ENCODE results near the gene SLIT3. TPM values are rescaled to one million over a fixed set of nuclear protein-coding genes. Genes with fewer than 3 reads are reported as not detected.

The SLIT3 gene
- total RNA-seq, 1 experiment from 2014 or later, result 0.10 TPM

DNA sequence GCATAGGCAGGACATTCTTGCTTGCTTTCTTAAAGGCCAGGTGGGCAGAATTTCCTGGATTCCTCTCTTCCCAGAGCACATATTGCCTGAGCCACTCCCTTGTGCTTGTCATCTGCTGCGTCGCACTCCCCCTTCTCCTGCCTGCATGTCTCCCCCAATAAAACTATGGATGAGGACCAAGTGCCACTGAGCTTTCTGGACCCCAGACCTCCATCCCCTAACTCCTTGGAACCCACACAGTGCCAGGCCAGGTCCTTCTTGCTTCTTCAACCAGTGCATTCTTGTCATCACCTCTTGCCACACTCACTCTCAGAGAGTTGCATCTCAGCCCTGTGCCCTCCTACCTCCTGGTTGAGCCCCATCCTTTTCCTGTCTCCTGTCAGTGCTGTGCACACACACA lies 563.9 kb downstream of the SLIT3 start:
- Histone ChIP-seq H3K27ac (ENCODE audit: low read depth, low read length) (no peak overlapping the region), H3K9me2 (ENCODE audit: insufficient read depth) (no peaks in the 10 kb centered on the region), H3K9ac (ENCODE audit: low read length) (no peak overlapping the region), H3K4me2 (ENCODE audit: low read length) (no peak overlapping the region), H3K4me3 (replicated peaks in 1 of 2; ENCODE audit: low read depth in 1 of 2, low read length in 2 of 2) (no peak overlapping the region), H2AFZ (ENCODE audit: low read depth, low read length, poor library complexity, severe bottlenecking) (no peak overlapping the region), H3K4me1 (ENCODE audit: control insufficient read depth in 1 of 2, insufficient read depth in 2 of 2, low read length in 2 of 2) (no peaks in the 10 kb centered on the region), H4K20me1 (ENCODE audit: insufficient read depth) (no peaks in the 10 kb centered on the region), H3K9me3 (ENCODE audit: control insufficient read depth in 1 of 2, insufficient read depth in 1 of 2, low read depth in 1 of 2, low read length in 2 of 2) (no peaks in the 10 kb centered on the region), H3K79me2 (ENCODE audit: insufficient read depth, low read length) (no peaks in the 10 kb centered on the region), H3K36me3 (ENCODE audit: control insufficient read depth in 1 of 2, insufficient read depth in 2 of 2, low read length in 2 of 2) (no peaks in the 10 kb centered on the region), H3K27me3 (ENCODE audit: insufficient read depth, low read length) (peaks cover 37% of the 10 kb centered on the region; the same call in 1 of the 2 replicates)
- POLR2A ChIA-PET, result no interaction called here
- no TSS peak for BruUV-seq (replicated peaks)
- DNase-seq (ENCODE audit: low read depth, low spot score), result no peak
- ATAC-seq, result no peak
- CTCF ChIA-PET, result no interaction called here
- intact Hi-C loops (cut with micrococcal nuclease), result no loop called here
- RAD21 ChIA-PET (ENCODE audit: low non-redundant PET in 1 of 2, low total read pairs in 2 of 2, uncharacterized antibody in 2 of 2, unreplicated experiment in 2 of 2), result no interaction called here
- TF ChIP-seq EZH2phosphoT487 (IDR thresholded peaks at IDR 0.05; ENCODE audit: borderline replicate concordance) (no peak), JUND (IDR thresholded peaks at IDR 0.05) (no peak), MAX (IDR thresholded peaks at IDR 0.05) (no peak), SIN3A (IDR thresholded peaks at IDR 0.05; ENCODE audit: low read depth) (no peak), TCF7L2 (IDR thresholded peaks at IDR 0.05; ENCODE audit: borderline replicate concordance, extremely low read depth, insufficient read depth, insufficient read length) (no peak), REST (IDR thresholded peaks at IDR 0.05; ENCODE audit: low read depth) (no peak), EGR1 (IDR thresholded peaks at IDR 0.05; ENCODE audit: low read depth) (no peak), SRF (IDR thresholded peaks at IDR 0.05; ENCODE audit: low read depth) (no peak), POLR2AphosphoS5 (IDR thresholded peaks at IDR 0.05; ENCODE audit: low read depth, low read length) (no peak), EZH2 (IDR thresholded peaks at IDR 0.05) (no peak), ZNF274 (IDR thresholded peaks at IDR 0.05; ENCODE audit: low read depth, low read length) (no peak), CBX3 (IDR thresholded peaks at IDR 0.05; ENCODE audit: low read depth) (no peak), ZFX (IDR thresholded peaks at IDR 0.05) (no peak), ELF1 (IDR thresholded peaks at IDR 0.05; ENCODE audit: borderline replicate concordance, low read depth) (no peak), POLR2A (IDR thresholded peaks at IDR 0.05; ENCODE audit: borderline replicate concordance, extremely low read depth, insufficient read depth, insufficient read length) (no peak), FOSL1 (IDR thresholded peaks at IDR 0.05; ENCODE audit: low read depth) (no peak), YY1 (IDR thresholded peaks at IDR 0.05; ENCODE audit: extremely low read depth, insufficient replicate concordance, low read depth, low read length) (no peak)
- TF ChIP-seq, protein P1, sequence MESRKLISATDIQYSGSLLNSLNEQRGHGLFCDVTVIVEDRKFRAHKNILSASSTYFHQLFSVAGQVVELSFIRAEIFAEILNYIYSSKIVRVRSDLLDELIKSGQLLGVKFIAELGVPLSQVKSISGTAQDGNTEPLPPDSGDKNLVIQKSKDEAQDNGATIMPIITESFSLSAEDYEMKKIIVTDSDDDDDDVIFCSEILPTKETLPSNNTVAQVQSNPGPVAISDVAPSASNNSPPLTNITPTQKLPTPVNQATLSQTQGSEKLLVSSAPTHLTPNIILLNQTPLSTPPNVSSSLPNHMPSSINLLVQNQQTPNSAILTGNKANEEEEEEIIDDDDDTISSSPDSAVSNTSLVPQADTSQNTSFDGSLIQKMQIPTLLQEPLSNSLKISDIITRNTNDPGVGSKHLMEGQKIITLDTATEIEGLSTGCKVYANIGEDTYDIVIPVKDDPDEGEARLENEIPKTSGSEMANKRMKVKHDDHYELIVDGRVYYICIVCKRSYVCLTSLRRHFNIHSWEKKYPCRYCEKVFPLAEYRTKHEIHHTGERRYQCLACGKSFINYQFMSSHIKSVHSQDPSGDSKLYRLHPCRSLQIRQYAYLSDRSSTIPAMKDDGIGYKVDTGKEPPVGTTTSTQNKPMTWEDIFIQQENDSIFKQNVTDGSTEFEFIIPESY (IDR thresholded peaks at IDR 0.05; ENCODE audit: extremely low read depth, insufficient replicate concordance, low read length), result no peak
- TF ChIP-seq, protein P2, sequence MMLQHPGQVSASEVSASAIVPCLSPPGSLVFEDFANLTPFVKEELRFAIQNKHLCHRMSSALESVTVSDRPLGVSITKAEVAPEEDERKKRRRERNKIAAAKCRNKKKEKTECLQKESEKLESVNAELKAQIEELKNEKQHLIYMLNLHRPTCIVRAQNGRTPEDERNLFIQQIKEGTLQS (IDR thresholded peaks at IDR 0.05), result no peak

All from HCT116 (cell line).